NCI-H1930 (cell line): ENCODE results near the gene SUPT3H.
"Not testable (repeated sequence)": the region's sequence is repeated elsewhere in the genome, so short reads cannot be mapped to it uniquely, and the experiment has no call there.

Source experiments
- DNase-seq, 2 experiments: peaks; one replicate each; lab custom pipeline; 2025; lab: John Stamatoyannopoulos, UW

SUPT3H gene

GRCh38 chr6:45184040-45184439, 193.7 kb downstream of the SUPT3H start:
- DNase-seq: no peak

DNA sequence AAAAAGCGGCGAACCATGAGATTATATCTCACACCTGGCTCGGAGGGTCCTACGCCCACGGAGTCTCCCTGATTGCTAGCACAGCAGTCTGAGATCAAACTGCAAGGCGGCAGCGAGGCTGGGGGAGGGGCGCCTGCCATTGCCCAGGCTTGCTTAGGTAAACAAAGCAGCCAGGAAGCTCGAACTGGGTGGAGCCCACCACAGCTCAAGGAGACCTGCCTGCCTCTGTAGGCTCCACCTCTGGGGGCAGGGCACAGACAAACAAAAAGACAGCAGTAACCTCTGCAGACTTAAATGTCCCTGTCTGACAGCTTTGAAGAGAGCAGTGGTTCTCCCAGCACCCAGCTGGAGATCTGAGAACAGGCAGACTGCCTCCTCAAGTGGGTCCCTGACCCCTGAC, 201.4 kb downstream of the SUPT3H start:
- not testable (repeated sequence) for DNase-seq

DNA sequence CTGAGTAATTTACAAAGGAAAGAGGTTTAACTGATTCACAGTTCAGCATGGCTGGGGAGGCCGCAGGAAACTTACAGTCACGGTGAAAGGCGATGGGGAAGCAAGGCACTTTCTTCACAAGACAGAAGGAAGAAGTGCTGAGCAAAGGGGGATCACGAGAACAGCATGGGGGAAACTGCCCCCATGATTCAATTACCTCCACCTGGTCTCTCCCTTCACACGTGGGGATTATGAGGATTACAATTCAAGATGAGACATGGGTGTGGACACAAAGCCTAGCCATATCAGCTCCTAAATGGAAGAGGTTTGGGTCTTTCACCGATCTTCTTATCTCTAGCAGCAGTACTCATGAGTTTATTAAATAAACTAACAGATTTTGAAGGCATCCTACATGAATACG, 202.5 kb downstream of the SUPT3H start:
- DNase-seq: no peak

- no peak for DNase-seq
Measured at GRCh38 chr6:45174045-45174444, 203.7 kb downstream of the SUPT3H start.

DNA sequence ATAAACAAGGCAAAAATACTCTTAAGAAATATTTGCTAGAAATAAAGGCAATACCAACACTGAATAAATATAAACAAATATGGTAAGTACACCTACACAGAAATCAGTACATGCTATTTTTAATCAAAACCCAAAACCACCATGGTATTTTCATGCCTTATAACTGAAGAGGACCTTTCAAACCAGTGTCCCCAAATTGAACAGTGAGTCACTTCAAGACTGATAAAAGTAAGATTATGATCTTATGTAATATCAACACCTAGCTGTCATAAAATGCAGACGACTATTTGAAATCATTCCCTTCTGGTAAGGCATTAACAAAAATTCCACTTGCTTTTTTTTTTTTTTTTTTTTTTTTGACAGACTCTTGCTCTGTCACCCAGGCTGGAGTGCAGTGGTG, 206.4 kb downstream of the SUPT3H start:
- no peak for DNase-seq

GRCh38 chr6:45170309-45170708, 207.4 kb downstream of the SUPT3H start:
- DNase-seq: no peak

DNA sequence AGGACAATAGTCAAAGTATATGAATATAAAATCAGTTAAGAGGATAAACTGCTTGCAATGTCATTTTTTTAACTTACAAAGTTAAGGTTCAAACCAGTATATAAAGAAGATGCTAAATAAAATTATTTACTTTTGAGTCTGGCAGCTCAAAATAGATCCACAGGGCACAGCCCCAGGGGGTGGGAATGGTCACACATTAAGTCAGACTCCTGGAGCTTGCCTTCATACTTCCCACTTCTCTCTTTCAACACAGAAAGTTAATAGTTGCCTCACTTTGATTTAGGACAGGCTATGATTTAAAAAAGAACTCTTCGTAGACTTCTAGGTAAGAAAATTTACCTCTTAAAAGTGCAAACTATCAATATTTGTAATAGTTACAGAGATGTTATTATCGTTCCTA, 207.9 kb downstream of the SUPT3H start:
- no peak for DNase-seq

DNA sequence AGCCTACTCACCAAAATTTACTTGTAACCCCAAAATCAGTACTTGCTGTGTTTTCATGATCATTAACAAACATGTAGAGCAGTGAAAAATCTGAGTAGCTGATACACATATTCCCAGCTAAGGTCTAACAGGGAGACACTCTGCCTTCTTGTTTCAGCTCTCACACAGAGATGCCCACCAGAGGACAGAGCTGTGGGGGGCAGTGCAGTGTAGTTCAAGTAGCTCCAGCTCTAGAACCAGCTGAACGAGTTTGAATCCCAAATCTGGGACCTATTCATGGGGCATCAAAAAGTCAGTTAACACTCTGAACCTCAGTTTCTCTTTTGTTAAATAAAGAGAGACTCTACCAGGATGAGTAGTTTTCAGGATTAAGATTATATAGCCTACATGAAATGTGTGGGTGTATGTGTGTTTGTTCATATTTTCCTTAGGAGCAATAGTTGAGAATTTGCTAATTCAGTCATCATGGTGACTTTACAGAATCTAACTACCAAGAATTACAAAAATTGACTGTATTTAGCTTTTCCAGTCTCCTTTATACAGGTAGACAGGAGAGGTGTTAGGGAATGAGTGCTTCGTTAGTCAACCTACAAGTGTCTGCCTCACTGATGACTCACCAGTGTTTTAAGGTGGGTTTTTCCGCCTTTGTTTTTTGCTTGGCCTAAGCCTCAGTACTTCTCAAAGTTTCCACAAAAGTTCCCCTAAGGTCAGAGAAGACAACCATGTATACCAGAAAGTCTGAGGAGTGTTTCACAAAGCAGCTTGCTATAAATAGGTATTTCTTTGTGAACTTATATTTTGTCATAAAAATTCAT, 213.6 kb downstream of the SUPT3H start:
- no peak for DNase-seq

- DNase-seq: no peak
Measured at GRCh38 chr6:45160305-45160704, 217.4 kb downstream of the SUPT3H start.

GRCh38 chr6:45156075-45156474, 221.7 kb downstream of the SUPT3H start:
- no peak for DNase-seq

DNA sequence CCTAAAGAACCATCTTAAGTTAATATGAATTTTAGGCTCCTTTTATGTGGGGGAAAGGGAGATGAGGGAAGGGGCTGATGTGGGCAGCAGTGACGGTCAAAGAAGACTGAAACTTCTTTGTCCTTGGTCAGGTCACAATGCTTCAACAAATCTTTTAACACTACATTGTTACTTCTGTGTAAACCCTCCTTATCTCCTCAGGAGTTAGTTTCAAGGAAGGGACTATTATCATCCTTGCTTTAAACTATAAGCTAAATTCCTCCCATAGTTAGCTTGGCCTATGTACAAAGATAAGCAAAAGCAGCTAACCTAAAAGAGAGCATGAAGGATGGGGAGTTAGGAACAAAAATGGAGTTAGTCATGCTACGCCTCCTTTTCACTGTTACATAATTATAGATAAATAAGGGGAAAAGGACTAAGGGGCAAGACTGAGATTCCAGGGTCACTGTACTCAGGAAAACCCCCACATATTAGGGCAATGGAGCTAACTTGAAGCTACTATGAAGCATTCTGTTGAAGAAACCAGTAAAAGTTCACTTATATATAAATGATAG, 222.3 kb downstream of the SUPT3H start:
- no peak for DNase-seq

DNA sequence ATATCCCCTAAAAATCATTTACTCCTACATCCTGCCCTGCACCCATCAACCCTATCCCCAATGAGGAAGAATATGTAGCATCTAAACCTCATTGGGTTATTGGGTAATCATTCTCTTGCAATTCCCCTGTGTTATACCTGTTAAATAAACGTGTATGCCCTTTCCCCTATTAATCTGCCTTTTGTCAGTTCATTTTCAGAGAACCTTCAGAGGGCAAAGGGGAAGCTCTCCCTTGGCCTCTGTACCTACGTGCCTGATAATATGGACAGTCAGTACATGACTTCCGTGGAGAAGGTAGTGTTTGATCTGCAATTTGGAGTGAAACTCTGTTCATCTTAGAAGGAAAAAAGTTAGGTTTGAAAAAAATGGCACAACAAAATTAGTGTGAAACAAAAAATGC, 223.1 kb downstream of the SUPT3H start:
- no peak for DNase-seq

GRCh38 chr6:45148711-45149341, 228.9 kb downstream of the SUPT3H start:
- DNase-seq: no peak

DNA sequence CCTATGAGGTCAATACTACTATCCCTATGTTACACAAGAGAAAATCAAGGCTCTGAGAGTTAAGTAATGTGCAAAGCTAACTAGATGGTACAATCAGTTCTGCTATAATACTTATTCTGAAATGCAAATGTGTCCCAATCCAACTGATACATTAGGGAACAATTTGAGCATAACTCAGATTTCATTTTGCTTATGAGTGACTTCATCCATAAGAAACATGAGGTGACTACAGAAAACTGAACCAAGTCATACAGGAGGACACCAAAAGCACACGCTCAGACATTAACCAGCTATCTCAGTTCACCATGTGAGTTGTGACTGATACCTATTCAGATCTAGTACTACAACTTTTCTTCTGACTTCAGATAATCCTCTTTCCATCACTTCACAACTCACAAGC, 229.5 kb downstream of the SUPT3H start:
- no peak for DNase-seq

GRCh38 chr6:45145658-45146057, 232.1 kb downstream of the SUPT3H start:
- not testable (repeated sequence) for DNase-seq

DNA sequence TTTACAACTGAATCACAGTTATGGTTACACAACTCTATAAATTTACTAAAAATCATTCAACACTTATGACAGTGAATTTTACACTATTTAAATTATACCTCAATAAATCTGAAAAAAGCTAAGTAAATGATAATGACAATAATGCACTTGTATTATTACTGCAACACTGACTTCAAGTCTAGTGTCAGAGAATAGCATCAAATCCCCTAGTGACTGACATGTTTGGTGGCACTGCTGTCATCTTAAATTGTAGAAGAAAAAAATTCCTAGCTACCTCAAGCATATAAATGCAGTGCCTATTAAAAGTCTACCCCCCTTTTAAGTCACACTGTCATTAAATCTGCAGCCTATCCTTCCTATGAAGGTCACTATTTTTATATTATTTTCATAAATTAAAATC, 239.0 kb downstream of the SUPT3H start:
- DNase-seq: no peak

GRCh38 chr6:45136495-45136894, 241.2 kb downstream of the SUPT3H start:
- no peak for DNase-seq

DNA sequence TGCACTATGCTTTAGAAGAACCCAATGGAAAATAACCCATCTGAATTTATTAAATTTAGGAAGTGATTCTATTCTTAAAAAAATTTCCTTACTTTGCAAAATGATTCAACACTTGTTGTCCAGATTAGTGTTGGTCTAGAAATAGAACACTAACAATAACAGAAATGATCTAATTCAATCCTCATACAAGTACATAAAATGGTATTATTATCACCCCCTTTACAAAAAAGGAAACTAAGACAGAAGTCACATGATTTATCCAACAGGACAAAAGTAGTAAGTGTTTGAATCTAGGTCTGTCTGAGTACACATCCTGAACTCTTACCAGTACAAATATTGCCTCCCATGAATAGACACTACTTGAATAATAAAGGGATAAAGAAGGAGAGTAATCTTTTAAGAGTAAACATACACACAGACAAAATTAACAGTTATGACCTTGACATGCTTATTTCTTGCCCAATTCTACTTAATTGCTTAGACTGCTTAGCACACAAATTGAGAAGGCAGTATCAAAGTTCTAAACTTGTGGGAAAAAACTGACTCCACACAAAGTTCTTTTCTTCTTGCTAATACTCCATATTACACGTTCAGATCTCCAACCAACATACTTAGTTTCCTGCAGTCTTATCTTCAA, 245.0 kb downstream of the SUPT3H start:
- DNase-seq: no peak

- DNase-seq: no peak
Measured at GRCh38 chr6:45132059-45132458, 245.7 kb downstream of the SUPT3H start.

DNA sequence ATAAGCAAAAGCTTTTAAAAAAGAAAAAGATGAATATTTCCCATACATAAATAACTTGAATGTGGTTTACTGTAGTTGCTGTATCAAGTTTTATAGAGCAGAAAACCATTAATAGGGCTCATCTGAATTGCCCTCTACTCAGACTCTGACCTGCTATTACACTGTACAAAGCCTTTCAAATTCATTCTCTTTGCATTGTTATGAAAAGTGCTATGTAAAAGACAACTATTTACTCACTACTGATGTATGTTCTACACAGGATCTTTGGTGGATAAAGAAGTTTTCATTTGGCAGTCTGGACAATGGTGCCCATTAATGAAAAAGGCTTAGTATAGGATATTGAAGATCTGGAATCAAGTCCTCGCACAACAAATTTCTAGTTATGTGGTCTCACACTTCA, 248.7 kb downstream of the SUPT3H start:
- no peak for DNase-seq

- no peak for DNase-seq
Measured at GRCh38 chr6:45127185-45127584, 250.5 kb downstream of the SUPT3H start.

DNA sequence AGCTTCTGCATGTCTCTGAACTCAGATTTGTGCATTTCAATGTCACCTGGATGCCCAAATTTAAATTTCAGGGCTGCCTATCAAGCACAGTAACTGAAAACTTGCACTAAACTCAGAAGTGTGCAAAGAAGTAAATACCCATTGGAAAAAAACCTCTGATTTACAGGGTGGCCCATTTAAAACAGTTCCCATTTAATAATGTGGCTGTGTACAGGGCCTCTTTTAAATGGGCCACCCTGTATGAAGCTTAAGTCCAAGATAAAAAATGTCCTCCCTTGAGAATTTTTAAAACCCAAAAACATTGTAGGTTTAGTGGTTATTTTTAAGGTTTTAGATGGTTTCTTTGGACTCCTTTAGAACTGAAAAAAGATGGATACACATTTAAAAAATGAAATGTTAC, 251.7 kb downstream of the SUPT3H start:
- no peak for DNase-seq

DNA sequence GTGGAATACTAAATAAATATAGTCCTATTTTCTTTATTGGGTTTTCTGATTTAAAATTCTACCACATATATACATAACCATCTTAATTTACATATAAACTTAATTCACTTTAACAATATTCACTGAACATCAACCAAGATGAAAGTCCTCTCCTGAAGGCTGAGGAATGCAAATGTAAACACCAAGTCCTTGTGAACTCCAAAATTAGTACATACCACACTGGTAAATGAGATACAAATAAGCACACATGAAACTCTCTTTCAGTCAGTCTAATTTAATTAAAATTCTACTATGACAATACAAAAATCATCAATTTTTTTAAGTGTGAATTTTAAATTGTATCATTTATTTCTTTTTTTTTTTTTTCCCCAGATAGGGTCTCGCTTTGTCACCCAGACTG, 254.7 kb downstream of the SUPT3H start:
- DNase-seq: no peak
